ENCODE measurements around the gene COBLL1. TPM values are rescaled to one million over a fixed set of nuclear protein-coding genes. Genes with fewer than 3 reads are reported as not detected.
A peak's percentile ranks its signal among the peaks of the same experiment; 100 is the strongest.

COBLL1 gene
- total RNA-seq, 1 experiment from 2014 or later = 4.4 TPM

DNA sequence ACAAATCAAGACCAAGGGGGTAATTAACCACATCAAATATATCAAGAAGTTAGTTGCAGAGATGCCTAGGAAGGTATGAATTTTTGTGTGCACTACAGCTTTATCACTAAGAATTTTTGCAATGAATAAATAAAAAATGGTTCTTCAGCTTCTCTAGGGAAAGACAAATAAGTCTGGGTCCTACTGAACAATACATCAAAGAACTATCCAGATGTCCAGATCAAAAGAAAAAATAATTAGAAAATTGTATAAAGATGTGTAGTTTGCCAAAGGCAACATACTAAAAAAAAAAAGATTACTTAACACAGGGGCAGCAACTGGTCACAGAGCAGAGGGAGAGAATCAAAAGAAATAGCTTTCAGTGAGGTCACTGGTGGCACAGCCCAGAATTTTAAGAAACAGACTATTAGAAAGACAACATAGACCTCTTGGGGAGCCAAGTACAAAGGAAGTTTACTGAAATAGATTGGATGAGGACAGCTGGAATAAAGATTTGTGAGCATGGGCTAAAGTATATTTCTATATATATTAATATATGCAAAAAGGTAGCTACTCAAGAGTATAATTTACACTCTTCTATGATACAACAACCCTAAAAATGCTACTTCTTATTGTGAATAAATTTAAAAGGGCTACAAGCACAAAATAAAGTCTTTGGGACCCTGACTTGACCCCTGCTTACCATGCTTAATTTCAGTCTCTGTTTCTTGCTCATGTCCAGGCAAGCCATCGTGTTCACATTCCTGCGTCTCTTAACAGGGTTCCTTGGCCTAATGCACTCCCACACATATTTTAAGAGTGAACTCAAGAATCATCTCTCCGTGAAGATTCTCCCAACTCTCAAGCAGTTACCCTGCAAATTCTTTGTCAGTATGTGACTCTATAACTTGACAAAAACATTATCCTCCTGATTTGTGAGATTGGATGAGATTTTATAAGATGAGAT, 121.4 kb downstream of the COBLL1 start:
- ChIA-PET POLR2A (no interaction called here), CTCF (no interaction called here)
- TF ChIP-seq, protein P1, sequence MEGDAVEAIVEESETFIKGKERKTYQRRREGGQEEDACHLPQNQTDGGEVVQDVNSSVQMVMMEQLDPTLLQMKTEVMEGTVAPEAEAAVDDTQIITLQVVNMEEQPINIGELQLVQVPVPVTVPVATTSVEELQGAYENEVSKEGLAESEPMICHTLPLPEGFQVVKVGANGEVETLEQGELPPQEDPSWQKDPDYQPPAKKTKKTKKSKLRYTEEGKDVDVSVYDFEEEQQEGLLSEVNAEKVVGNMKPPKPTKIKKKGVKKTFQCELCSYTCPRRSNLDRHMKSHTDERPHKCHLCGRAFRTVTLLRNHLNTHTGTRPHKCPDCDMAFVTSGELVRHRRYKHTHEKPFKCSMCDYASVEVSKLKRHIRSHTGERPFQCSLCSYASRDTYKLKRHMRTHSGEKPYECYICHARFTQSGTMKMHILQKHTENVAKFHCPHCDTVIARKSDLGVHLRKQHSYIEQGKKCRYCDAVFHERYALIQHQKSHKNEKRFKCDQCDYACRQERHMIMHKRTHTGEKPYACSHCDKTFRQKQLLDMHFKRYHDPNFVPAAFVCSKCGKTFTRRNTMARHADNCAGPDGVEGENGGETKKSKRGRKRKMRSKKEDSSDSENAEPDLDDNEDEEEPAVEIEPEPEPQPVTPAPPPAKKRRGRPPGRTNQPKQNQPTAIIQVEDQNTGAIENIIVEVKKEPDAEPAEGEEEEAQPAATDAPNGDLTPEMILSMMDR (IDR thresholded peaks at IDR 0.05) = no peak
- no peak for TF ChIP-seq POLR2AphosphoS5 (IDR thresholded peaks at IDR 0.05; ENCODE audit: low read depth, low read length)
- no peak for TF ChIP-seq SIN3A (IDR thresholded peaks at IDR 0.05; ENCODE audit: borderline replicate concordance, insufficient read depth, low read depth, low read length)
- TF ChIP-seq, protein P2, sequence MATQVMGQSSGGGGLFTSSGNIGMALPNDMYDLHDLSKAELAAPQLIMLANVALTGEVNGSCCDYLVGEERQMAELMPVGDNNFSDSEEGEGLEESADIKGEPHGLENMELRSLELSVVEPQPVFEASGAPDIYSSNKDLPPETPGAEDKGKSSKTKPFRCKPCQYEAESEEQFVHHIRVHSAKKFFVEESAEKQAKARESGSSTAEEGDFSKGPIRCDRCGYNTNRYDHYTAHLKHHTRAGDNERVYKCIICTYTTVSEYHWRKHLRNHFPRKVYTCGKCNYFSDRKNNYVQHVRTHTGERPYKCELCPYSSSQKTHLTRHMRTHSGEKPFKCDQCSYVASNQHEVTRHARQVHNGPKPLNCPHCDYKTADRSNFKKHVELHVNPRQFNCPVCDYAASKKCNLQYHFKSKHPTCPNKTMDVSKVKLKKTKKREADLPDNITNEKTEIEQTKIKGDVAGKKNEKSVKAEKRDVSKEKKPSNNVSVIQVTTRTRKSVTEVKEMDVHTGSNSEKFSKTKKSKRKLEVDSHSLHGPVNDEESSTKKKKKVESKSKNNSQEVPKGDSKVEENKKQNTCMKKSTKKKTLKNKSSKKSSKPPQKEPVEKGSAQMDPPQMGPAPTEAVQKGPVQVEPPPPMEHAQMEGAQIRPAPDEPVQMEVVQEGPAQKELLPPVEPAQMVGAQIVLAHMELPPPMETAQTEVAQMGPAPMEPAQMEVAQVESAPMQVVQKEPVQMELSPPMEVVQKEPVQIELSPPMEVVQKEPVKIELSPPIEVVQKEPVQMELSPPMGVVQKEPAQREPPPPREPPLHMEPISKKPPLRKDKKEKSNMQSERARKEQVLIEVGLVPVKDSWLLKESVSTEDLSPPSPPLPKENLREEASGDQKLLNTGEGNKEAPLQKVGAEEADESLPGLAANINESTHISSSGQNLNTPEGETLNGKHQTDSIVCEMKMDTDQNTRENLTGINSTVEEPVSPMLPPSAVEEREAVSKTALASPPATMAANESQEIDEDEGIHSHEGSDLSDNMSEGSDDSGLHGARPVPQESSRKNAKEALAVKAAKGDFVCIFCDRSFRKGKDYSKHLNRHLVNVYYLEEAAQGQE (IDR thresholded peaks at IDR 0.05; ENCODE audit: insufficient read depth in 1 of 2, low read depth in 2 of 2, low read length in 1 of 2) = no peak
- no peak for TF ChIP-seq TCF7L2 (IDR thresholded peaks at IDR 0.05; ENCODE audit: low read depth, low read length)
- H3K9me3 ChIP-seq (ENCODE audit: control insufficient read depth, insufficient read depth, low read depth, low read length) = no peaks in the 10 kb centered on the region
- intact Hi-C loops (cut with micrococcal nuclease; ENCODE audit: unreplicated experiment) (loop anchor here (5.0 kb wide), 1 partner anchor 1563 kb away; no protein-coding TSS in a partner anchor), in situ Hi-C loops (cut with HindIII; ENCODE audit: low pct_unique_long_range_greater_than_20kb, low sequenced_read_pairs) (no loop called here)
- no peaks in the 10 kb centered on the region; the same call in 1 of the 2 replicates for H3K36me3 ChIP-seq (ENCODE audit: control insufficient read depth, insufficient read depth, low read length)
- ATAC-seq (no peak), DNase-seq (ENCODE audit: low read depth, low spot score) (no peak)
- H3K27me3 ChIP-seq (ENCODE audit: control insufficient read depth, insufficient read depth, low read length) = no peaks in the 10 kb centered on the region
- H3K4me3 ChIP-seq (ENCODE audit: low read depth in 2 of 2, low read length in 2 of 2) = no peak overlapping the region
- H3K27ac ChIP-seq (ENCODE audit: low read length) = no peak overlapping the region
- no peaks in the 10 kb centered on the region for H3K4me1 ChIP-seq (ENCODE audit: control insufficient read depth, insufficient read depth, low read length)
- BruUV-seq (replicated peaks) = no TSS peak

DNA sequence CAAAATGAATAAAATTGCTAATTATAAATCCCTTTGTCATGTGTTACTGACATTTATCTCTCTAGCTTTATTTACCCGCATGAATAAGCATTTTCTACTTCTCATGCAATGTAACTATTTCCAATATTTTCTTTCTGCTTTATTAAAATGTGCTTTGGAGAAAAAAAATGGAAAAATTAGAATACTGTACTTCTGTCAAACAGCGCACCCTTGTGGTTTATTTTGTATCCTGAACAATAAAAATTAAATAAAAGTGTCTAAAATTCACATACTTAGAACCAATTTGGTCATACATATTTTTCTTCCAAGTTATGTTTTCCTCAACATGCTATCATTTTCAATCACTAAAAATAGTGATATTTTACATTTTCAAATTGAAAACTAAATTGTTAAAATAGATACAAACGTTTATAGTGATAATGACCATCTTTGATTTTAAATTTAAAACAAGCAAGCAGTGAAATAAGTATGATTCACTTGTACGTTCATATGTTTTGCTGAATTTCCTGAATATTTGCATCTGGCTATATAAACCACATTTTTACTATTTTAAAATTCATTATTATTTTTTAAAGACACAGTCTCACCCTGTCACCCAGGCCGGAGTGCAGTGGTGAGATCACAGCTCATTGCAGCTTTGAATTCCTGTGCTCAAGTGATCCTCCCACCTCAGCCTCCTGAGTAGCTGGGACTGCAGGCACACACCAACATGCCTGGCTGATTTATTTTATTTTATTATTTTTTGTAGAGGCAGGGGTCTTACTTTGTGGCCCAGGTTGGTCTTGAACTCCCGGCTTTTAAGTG, 124.4 kb downstream of the COBLL1 start:
- Histone ChIP-seq H3K4me1 (ENCODE audit: control insufficient read depth, insufficient read depth, low read length) (no peaks in the 10 kb centered on the region), H3K36me3 (ENCODE audit: control insufficient read depth, insufficient read depth, low read length) (no peaks in the 10 kb centered on the region; the same call in 1 of the 2 replicates), H3K27ac (ENCODE audit: low read length) (no peak overlapping the region), H3K27me3 (ENCODE audit: control insufficient read depth, insufficient read depth, low read length) (no peaks in the 10 kb centered on the region), H3K9me3 (ENCODE audit: control insufficient read depth, insufficient read depth, low read depth, low read length) (no peaks in the 10 kb centered on the region), H3K4me3 (ENCODE audit: low read depth in 2 of 2, low read length in 2 of 2) (no peak overlapping the region)
- ChIA-PET CTCF (no interaction called here), POLR2A (no interaction called here)
- intact Hi-C loops (cut with micrococcal nuclease; ENCODE audit: unreplicated experiment) (loop anchor here (1.0 to 5.0 kb wide), 2 partner anchors 156 to 1560 kb away; no protein-coding TSS in a partner anchor), in situ Hi-C loops (cut with HindIII; ENCODE audit: low pct_unique_long_range_greater_than_20kb, low sequenced_read_pairs) (no loop called here)
- no TSS peak for BruUV-seq (replicated peaks)
- TF ChIP-seq SIN3A (IDR thresholded peaks at IDR 0.05; ENCODE audit: borderline replicate concordance, insufficient read depth, low read depth, low read length) = no peak
- TF ChIP-seq, protein P1 (IDR thresholded peaks at IDR 0.05) = peak; percentile 57; the same call in 1 of the 2 replicates
- no peak for DNase-seq (ENCODE audit: low read depth, low spot score)
- ATAC-seq = no peak

All from Panc1 (cell line).